EL (cell line): ENCODE results near the gene PIK3R1.

Experiments
- DNase-seq: peaks from one replicate; pipeline ENCODE4 v3.0.0-alpha.2; 2016

Gene PIK3R1

GRCh38 chr5:68299105-68299504 is 83.5 kb downstream of the PIK3R1 start:
- no peak for DNase-seq

GRCh38 chr5:68299575-68299974 is 84.0 kb downstream of the PIK3R1 start:
- DNase-seq, result no peak

GRCh38 chr5:68303038-68303738 is 87.6 kb downstream of the PIK3R1 start:
- no peak for DNase-seq

- no peak for DNase-seq
These were observed 88.3 kb downstream of the PIK3R1 start for GRCh38 chr5:68303754-68304420.

- DNase-seq, result peak; percentile 58
These were observed 89.0 kb downstream of the PIK3R1 start for GRCh38 chr5:68304421-68305052.

- no peak for DNase-seq
These were observed 89.8 kb downstream of the PIK3R1 start for GRCh38 chr5:68305223-68305870.

- DNase-seq, result no peak
These were observed 90.9 kb downstream of the PIK3R1 start for GRCh38 chr5:68306361-68307014.

- DNase-seq, result no peak
These were observed 97.8 kb downstream of the PIK3R1 start for GRCh38 chr5:68313336-68313735.

- DNase-seq, result no peak
These were observed 98.9 kb downstream of the PIK3R1 start for GRCh38 chr5:68314465-68314864.

- DNase-seq, result no peak
These were observed 100.2 kb downstream of the PIK3R1 start for GRCh38 chr5:68315679-68316271.

GRCh38 chr5:68316469-68316868 is 100.9 kb downstream of the PIK3R1 start:
- DNase-seq, result no peak

- DNase-seq, result no peak
These were observed 102.1 kb downstream of the PIK3R1 start for GRCh38 chr5:68317646-68318045.

- peak; percentile 92 for DNase-seq
These were observed 103.6 kb downstream of the PIK3R1 start for GRCh38 chr5:68318955-68319705.

- peak; percentile 42 for DNase-seq
These were observed 104.3 kb downstream of the PIK3R1 start for GRCh38 chr5:68319706-68320412.

GRCh38 chr5:68320413-68320986 is 104.9 kb downstream of the PIK3R1 start:
- DNase-seq, result no peak

- DNase-seq, result no peak
These were observed 109.6 kb downstream of the PIK3R1 start for GRCh38 chr5:68325065-68325580.

GRCh38 chr5:68329554-68330255 is 114.1 kb downstream of the PIK3R1 start:
- no peak for DNase-seq

- peak; percentile 38 for DNase-seq
These were observed 115.0 kb downstream of the PIK3R1 start for GRCh38 chr5:68330574-68330973.

- DNase-seq, result peak; percentile 69
These were observed 115.9 kb downstream of the PIK3R1 start for GRCh38 chr5:68331192-68332079.
